ENCODE results near the gene LMBR1L.

The LMBR1L gene

DNA sequence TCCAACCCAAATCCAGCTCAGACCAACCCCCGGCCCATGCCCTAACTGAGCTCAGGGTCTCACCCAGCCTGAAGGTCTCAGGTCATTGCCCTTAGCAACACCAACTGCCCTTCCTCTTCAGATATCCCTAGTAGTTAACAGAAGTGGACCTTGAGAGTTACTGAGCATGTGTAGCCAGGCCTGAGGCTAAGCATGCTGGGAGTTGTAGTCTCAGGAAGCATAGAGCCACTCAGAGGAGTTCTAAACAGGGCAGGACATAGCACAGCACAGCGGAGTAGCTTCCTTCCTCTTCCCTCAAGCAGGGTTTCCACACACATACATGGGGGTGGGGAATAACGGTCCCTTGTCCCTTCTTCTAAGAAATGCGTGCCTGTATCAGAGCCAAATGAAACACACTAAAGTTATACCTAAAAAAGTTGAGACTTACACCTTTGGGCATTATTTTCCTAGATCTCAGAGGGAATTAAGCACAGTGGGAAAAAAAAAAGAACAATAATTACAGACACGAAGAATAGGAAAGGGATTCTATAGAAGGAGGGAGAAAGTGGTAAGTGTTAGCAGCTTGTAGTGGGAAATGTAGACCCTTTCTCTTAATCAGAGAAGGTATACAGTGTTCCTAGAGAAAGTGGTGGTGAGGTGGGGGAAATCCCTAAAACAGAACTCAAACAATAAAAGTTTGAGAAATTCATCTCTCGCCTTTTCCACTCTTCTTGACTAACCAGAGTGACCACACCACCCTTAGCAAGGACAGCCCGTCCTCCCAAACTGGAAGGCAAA is 54.5 kb downstream of the LMBR1L start:
- H3K36me3 ChIP-seq (ENCODE audit: control insufficient read depth in 5 of 5, insufficient read depth in 5 of 5, low read length in 5 of 5): peaks cover 4 to 41% (median 39%) of the 10 kb centered on the region in 5 donors
- peak overlapping the region; percentile 52 for H3K27ac ChIP-seq (ENCODE audit: low read depth, low read length)
- H3K9ac ChIP-seq (ENCODE audit: low read length in 5 of 5): peak overlapping the region; percentile 17 to 99 (median 68)
- H3K4me3 ChIP-seq (ENCODE audit: low read depth in 1 of 5, low read length in 5 of 5): peak overlapping the region; percentile 4 to 92 (median 89)
- H3K27me3 ChIP-seq (ENCODE audit: control insufficient read depth in 5 of 5, insufficient read depth in 4 of 5, low read length in 5 of 5): no peaks in the 10 kb centered on the region
- no peaks in the 10 kb centered on the region for H3K9me3 ChIP-seq (ENCODE audit: control insufficient read depth in 5 of 5, low read length in 5 of 5)
- H3K4me1 ChIP-seq (ENCODE audit: control insufficient read depth in 5 of 5, insufficient read depth in 5 of 5, low read length in 5 of 5): peaks cover 17 to 55% (median 51%) of the 10 kb centered on the region in 5 donors

DNA sequence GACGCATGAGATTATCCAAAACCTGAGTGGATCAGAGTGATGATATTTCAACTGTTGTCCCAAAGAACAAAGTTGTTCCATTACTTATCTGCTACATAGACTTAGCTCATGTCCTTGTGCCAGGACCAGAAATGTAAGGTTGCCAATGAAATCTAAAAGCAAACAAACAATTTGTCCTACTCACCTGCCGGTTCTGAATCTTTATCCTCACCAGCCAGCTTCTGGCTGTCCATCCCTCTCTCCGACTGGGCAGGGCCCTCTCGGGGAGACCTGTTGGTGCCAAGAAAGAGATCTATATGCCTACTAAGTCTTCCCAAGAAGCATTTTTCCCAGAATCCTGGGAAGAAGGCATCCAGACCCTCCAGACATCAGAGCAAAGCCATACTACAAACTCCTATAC is 55.6 kb downstream of the LMBR1L start:
- peaks cover 17 to 52% (median 46%) of the 10 kb centered on the region in 5 donors for H3K4me1 ChIP-seq (ENCODE audit: control insufficient read depth in 5 of 5, insufficient read depth in 5 of 5, low read length in 5 of 5)
- H3K9me3 ChIP-seq (ENCODE audit: control insufficient read depth in 5 of 5, low read length in 5 of 5): no peaks in the 10 kb centered on the region
- peak overlapping the region in 3 of 5 donors; percentile 31 to 54 (median 44) for H3K9ac ChIP-seq (ENCODE audit: low read length in 5 of 5)
- no peak overlapping the region for H3K27ac ChIP-seq (ENCODE audit: low read depth, low read length)
- H3K36me3 ChIP-seq (ENCODE audit: control insufficient read depth in 5 of 5, insufficient read depth in 5 of 5, low read length in 5 of 5): peaks cover 4 to 52% (median 50%) of the 10 kb centered on the region in 5 donors
- no peaks in the 10 kb centered on the region for H3K27me3 ChIP-seq (ENCODE audit: control insufficient read depth in 5 of 5, insufficient read depth in 4 of 5, low read length in 5 of 5)
- H3K4me3 ChIP-seq (ENCODE audit: low read depth in 1 of 5, low read length in 5 of 5): no peak overlapping the region

DNA sequence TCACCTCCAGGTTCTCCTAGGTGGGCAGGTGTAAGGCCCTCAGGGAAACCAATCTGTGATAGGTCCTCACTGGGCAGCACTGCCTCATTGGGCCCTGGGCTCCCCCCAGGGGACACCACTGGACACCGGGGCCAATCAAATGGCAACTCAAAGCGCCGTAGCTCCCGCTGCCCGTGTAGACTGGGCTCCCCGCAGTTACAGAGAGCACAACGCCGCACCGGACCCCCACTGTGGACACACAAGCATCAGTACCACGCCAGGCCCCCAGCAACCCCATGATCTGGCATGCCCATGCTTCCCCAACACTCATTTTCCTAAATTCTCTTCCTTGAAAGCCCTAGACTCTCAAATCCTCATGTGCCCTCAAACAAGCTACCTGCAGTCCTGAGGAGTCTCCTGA is 56.1 kb downstream of the LMBR1L start:
- peaks cover 4 to 57% (median 56%) of the 10 kb centered on the region in 5 donors for H3K36me3 ChIP-seq (ENCODE audit: control insufficient read depth in 5 of 5, insufficient read depth in 5 of 5, low read length in 5 of 5)
- no peaks in the 10 kb centered on the region for H3K27me3 ChIP-seq (ENCODE audit: control insufficient read depth in 5 of 5, insufficient read depth in 4 of 5, low read length in 5 of 5)
- H3K9ac ChIP-seq (ENCODE audit: low read length in 5 of 5): no peak overlapping the region
- H3K9me3 ChIP-seq (ENCODE audit: control insufficient read depth in 5 of 5, low read length in 5 of 5): no peaks in the 10 kb centered on the region
- peaks cover 17 to 51% (median 45%) of the 10 kb centered on the region in 5 donors for H3K4me1 ChIP-seq (ENCODE audit: control insufficient read depth in 5 of 5, insufficient read depth in 5 of 5, low read length in 5 of 5)
- H3K4me3 ChIP-seq (ENCODE audit: low read depth in 1 of 5, low read length in 5 of 5): no peak overlapping the region
- H3K27ac ChIP-seq (ENCODE audit: low read depth, low read length): no peak overlapping the region

DNA sequence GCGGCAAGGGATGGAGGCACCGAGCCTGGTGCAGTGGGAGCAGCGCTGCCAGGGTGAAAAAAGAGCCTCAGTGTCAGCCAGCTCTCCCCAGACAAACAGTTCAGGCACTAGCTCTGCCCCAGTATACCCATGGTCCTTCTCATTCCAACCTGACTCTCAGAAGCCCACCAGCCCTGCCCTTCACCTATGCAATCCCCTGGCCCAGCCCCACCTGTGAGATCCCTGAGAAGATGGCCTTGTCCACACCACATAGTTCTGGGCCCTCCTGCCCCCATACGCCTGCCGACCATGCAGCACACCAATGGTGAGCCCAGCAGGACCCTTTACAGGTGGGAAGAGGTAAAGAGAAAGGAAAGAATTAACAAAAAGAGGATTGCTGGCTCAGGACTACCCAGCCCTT is 56.6 kb downstream of the LMBR1L start:
- no peaks in the 10 kb centered on the region for H3K9me3 ChIP-seq (ENCODE audit: control insufficient read depth in 5 of 5, low read length in 5 of 5)
- no peaks in the 10 kb centered on the region for H3K27me3 ChIP-seq (ENCODE audit: control insufficient read depth in 5 of 5, insufficient read depth in 4 of 5, low read length in 5 of 5)
- H3K4me1 ChIP-seq (ENCODE audit: control insufficient read depth in 5 of 5, insufficient read depth in 5 of 5, low read length in 5 of 5): peaks cover 17 to 47% (median 41%) of the 10 kb centered on the region in 5 donors
- H3K36me3 ChIP-seq (ENCODE audit: control insufficient read depth in 5 of 5, insufficient read depth in 5 of 5, low read length in 5 of 5): peaks cover 4 to 62% (median 60%) of the 10 kb centered on the region in 5 donors
- H3K27ac ChIP-seq (ENCODE audit: low read depth, low read length): no peak overlapping the region
- no peak overlapping the region for H3K4me3 ChIP-seq (ENCODE audit: low read depth in 1 of 5, low read length in 5 of 5)
- H3K9ac ChIP-seq (ENCODE audit: low read length in 5 of 5): no peak overlapping the region

DNA sequence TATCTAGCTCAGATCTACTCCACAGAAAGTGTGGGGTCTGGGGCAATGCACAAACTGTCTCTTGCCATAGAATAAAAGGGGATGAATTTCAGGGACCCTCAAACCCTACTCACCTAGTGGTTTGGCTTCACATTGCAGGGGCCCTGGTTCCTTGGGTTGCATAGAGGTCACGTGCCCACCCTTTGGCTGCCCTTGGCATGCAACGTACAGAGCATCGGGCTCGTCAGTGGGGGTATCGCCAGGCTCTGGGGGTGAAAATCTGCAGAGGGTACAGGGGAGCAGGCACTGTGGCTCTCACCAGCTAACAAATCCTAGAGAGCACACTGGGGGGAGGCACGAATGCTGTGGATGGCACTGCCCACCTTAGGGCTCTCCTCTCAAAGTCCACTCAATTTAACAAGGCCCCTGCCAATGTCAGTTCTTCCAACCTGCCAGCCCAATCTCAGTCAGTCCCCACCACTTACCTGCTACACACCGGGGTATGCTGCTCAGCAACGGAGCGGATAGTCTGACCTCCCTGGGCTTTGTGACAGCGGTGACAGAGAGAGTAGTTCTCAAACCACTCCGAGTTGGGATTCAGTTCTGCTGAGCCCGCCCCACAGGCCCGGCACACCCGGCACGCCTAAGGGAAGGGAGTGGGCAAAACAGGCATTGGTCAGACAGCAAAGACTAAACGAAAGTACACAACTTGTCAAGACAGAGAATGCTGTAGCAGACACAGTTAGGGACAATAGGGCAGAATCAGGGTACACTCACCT is 58.0 kb downstream of the LMBR1L start:
- no peaks in the 10 kb centered on the region for H3K9me3 ChIP-seq (ENCODE audit: control insufficient read depth in 5 of 5, low read length in 5 of 5)
- peaks cover 10 to 76% (median 75%) of the 10 kb centered on the region in 5 donors for H3K36me3 ChIP-seq (ENCODE audit: control insufficient read depth in 5 of 5, insufficient read depth in 5 of 5, low read length in 5 of 5)
- H3K27ac ChIP-seq (ENCODE audit: low read depth, low read length): no peak overlapping the region
- no peaks in the 10 kb centered on the region for H3K27me3 ChIP-seq (ENCODE audit: control insufficient read depth in 5 of 5, insufficient read depth in 4 of 5, low read length in 5 of 5)
- no peak overlapping the region for H3K4me3 ChIP-seq (ENCODE audit: low read depth in 1 of 5, low read length in 5 of 5)
- H3K9ac ChIP-seq (ENCODE audit: low read length in 5 of 5): no peak overlapping the region
- peaks cover 7 to 32% (median 26%) of the 10 kb centered on the region in 5 donors for H3K4me1 ChIP-seq (ENCODE audit: control insufficient read depth in 5 of 5, insufficient read depth in 5 of 5, low read length in 5 of 5)

DNA sequence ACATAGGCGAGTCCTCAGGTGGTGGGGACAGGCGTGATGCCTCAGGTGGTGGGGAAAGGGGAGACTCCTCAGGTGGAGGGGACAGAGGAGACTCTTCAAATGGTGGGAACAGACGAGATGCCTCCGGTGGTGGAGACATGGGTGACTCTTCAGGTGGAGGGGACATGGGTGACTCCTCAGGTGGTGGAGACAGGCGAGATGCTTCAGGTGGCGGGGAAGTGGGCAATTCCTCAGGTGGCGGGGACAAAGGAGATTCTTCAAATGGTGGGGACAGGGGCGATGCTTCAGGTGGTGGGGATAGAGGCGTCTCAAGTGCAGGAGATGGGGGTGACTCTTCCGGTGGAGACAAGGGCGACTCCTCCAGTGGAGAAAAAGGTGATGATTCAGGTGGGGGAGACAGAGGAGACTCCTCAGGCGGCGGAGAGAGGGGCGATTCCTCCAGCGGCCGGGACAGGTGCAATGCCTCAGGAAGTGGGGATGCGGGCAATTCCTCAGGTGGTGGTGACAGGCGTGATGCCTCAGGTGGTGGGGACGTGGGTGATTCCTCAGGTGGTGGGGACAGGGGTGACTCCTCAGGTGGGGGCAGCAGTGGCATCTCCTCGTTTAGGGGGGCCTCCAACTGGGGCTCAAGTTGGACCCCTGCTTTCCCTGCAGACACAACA is 58.7 kb downstream of the LMBR1L start:
- Histone ChIP-seq H3K27me3 (ENCODE audit: control insufficient read depth in 5 of 5, insufficient read depth in 4 of 5, low read length in 5 of 5) (no peaks in the 10 kb centered on the region), H3K36me3 (ENCODE audit: control insufficient read depth in 5 of 5, insufficient read depth in 5 of 5, low read length in 5 of 5) (peaks cover 10 to 84% (median 82%) of the 10 kb centered on the region in 5 donors), H3K9me3 (ENCODE audit: control insufficient read depth in 5 of 5, low read length in 5 of 5) (no peaks in the 10 kb centered on the region), H3K4me1 (ENCODE audit: control insufficient read depth in 5 of 5, insufficient read depth in 5 of 5, low read length in 5 of 5) (peaks cover 2 to 25% (median 19%) of the 10 kb centered on the region in 5 donors), H3K4me3 (ENCODE audit: low read depth in 1 of 5, low read length in 5 of 5) (no peak overlapping the region), H3K9ac (ENCODE audit: low read length in 5 of 5) (no peak overlapping the region), H3K27ac (ENCODE audit: low read depth, low read length) (no peak overlapping the region)

DNA sequence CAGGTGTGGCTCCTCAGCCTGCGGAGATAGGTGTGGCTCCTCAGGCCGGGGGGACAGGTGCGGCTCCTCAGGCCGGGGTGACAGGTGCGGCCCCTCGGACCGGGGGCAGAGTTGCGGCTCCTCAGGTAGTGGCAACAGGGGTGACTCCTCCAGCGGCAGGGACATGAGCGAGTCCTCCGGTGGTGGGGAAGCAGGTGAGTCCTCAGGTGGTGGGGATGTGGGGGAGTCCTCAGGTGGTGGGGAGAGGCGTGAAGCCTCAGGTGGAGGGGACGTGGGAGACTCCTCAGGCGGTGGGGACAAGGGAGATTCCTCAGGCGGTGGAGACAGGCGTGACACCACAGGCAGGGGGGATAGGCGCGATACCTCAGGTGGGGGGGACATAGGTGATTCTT is 59.3 kb downstream of the LMBR1L start:
- H3K9ac ChIP-seq (ENCODE audit: low read length in 5 of 5): no peak overlapping the region
- peaks cover 2 to 20% (median 14%) of the 10 kb centered on the region in 5 donors for H3K4me1 ChIP-seq (ENCODE audit: control insufficient read depth in 5 of 5, insufficient read depth in 5 of 5, low read length in 5 of 5)
- H3K9me3 ChIP-seq (ENCODE audit: control insufficient read depth in 5 of 5, low read length in 5 of 5): no peaks in the 10 kb centered on the region
- H3K36me3 ChIP-seq (ENCODE audit: control insufficient read depth in 5 of 5, insufficient read depth in 5 of 5, low read length in 5 of 5): peaks cover 10 to 89% (median 86%) of the 10 kb centered on the region in 5 donors
- no peak overlapping the region for H3K27ac ChIP-seq (ENCODE audit: low read depth, low read length)
- no peak overlapping the region for H3K4me3 ChIP-seq (ENCODE audit: low read depth in 1 of 5, low read length in 5 of 5)
- H3K27me3 ChIP-seq (ENCODE audit: control insufficient read depth in 5 of 5, insufficient read depth in 4 of 5, low read length in 5 of 5): no peaks in the 10 kb centered on the region

DNA sequence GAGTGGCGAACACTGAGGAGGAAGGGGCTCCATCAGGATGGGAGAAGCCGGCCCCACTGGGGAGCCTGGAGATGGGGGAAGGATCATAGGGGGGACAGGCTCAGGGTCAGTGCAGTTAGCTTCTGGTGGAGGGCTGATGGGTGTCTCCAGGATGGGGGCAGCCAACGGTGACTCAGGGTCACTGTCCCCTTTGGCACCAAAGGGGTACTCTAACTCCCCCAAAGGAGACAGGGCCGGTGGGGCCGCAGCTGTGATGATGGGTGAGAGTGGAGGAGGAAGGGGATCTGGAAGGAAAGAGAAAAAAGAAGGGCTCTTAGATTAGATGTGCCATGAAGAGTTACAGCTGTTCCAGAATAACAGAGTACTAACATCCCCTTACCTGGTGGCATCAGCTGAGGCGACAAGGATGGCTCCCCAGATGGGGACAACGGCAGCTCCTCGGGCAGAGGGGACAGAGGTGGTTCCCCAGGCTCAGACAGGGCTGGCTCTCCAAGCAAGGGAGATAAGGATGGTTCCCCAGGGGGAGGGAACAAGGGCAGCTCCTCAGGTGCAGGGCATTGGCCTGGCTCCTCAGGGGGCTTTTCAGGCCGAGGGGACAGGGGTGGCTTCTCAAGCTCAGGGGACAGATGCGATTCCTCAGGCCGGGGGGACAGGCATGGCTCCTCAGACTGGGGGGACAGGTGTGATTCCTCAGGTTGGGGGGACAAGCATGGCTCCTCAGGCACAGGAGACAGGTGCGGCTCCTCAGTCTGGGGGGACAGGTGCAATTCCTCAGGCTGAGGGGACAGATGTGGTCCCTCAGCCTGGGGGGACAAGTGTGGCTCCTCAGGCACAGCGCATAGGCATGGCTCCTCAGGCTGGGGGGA is 59.9 kb downstream of the LMBR1L start:
- no peaks in the 10 kb centered on the region for H3K9me3 ChIP-seq (ENCODE audit: control insufficient read depth in 5 of 5, low read length in 5 of 5)
- H3K27ac ChIP-seq (ENCODE audit: low read depth, low read length): no peak overlapping the region
- H3K27me3 ChIP-seq (ENCODE audit: control insufficient read depth in 5 of 5, insufficient read depth in 4 of 5, low read length in 5 of 5): no peaks in the 10 kb centered on the region
- H3K36me3 ChIP-seq (ENCODE audit: control insufficient read depth in 5 of 5, insufficient read depth in 5 of 5, low read length in 5 of 5): peaks cover 10 to 95% (median 92%) of the 10 kb centered on the region in 5 donors
- no peak overlapping the region for H3K9ac ChIP-seq (ENCODE audit: low read length in 5 of 5)
- H3K4me3 ChIP-seq (ENCODE audit: low read depth in 1 of 5, low read length in 5 of 5): no peak overlapping the region
- H3K4me1 ChIP-seq (ENCODE audit: control insufficient read depth in 5 of 5, insufficient read depth in 5 of 5, low read length in 5 of 5): peaks cover 0 to 14% (median 7%) of the 10 kb centered on the region in 5 donors

DNA sequence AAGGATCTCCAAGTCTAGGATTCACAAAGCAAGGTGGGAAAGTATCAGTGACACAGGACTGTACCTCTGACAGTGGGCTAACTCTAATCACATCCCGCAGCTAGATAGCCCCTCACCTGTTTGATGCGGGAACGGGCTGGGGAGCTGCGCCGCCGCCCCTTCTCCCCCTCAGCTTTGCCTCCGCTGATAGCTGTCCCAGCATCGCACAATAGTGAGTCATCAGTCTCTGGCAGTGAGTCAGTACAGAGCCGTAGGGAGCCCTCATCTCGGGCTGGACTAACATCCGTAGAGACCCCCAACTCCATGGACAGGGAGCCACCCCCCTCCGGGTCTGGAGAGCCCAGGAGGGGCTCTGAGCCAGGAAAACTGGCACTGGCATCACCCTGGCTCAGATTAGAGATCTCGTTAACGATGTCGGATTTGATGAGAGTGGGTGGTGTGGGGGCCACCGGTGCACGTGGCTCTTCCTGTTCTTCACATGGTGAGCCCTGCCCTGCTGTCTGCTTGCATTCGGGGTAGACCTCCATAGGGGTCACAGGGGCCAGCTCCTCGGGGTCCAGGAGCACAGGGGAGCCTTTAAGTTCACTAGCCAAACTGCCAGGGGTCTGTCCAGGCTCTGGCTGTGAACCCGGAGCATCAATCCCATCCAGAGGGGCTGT is 61.0 kb downstream of the LMBR1L start:
- Histone ChIP-seq H3K27ac (ENCODE audit: low read depth, low read length) (no peak overlapping the region), H3K36me3 (ENCODE audit: control insufficient read depth in 5 of 5, insufficient read depth in 5 of 5, low read length in 5 of 5) (peaks cover 10 to 100% (median 98%) of the 10 kb centered on the region in 5 donors), H3K4me1 (ENCODE audit: control insufficient read depth in 5 of 5, insufficient read depth in 5 of 5, low read length in 5 of 5) (peaks cover 0 to 3% (median 0%) of the 10 kb centered on the region in 5 donors), H3K4me3 (ENCODE audit: low read depth in 1 of 5, low read length in 5 of 5) (no peak overlapping the region), H3K27me3 (ENCODE audit: control insufficient read depth in 5 of 5, insufficient read depth in 4 of 5, low read length in 5 of 5) (no peaks in the 10 kb centered on the region), H3K9ac (ENCODE audit: low read length in 5 of 5) (no peak overlapping the region), H3K9me3 (ENCODE audit: control insufficient read depth in 5 of 5, low read length in 5 of 5) (no peaks in the 10 kb centered on the region)
